Urinary bladder (tissue), 4 donors: ENCODE results near the gene UBXN2A. TPM values are rescaled to one million over a fixed set of nuclear protein-coding genes. Genes with fewer than 3 reads are reported as not detected.

Experiments used
- DNase-seq: peaks from one replicate; pipeline ENCODE4 v3.0.0-alpha.2; 2015; ENCODE audit errors: extremely low spot score
- H3K27ac ChIP-seq: one replicate; pipeline ENCODE4 v1.5.1; 2013; ENCODE audit warnings: low read depth, mild to moderate bottlenecking, moderate library complexity
- H3K36me3 ChIP-seq: one replicate; pipeline ENCODE4 v1.6.1; 2013; ENCODE audit warnings: mild to moderate bottlenecking, moderate library complexity; ENCODE audit not compliant: insufficient read depth
- H3K4me1 ChIP-seq: one replicate; pipeline ENCODE4 v1.6.1; 2013; ENCODE audit warnings: mild to moderate bottlenecking, moderate library complexity; ENCODE audit not compliant: insufficient read depth
- H3K4me3 ChIP-seq: one replicate; pipeline ENCODE4 v1.5.1; 2013; ENCODE audit warnings: low read depth, low read length
- WGBS: extraction: QIAGEN DNeasy Blood & Tissue Kit; methylation state at CpG from one replicate; pipeline ENCODE4 v1.1.7; 2013; 5-methylcytosine and 5-hydroxymethylcytosine counted together
- polyA plus RNA-seq: library from polyadenylated mRNA; stranded (reverse); fragments of 200-250 nt; gene quantifications from one replicate; pipeline ENCODE4 v1.2.3, GENCODE V29; 2013
- total RNA-seq: library from RNA; depleted of rRNA; stranded (reverse); fragments of >200 nt; gene quantifications from one replicate; pipeline ENCODE4 v1.2.3, GENCODE V29; 2014
- donor health status: healthy with polysubstance abuse.
- donor health status: healthy.

The UBXN2A gene
- total RNA-seq: 33.6 TPM
- polyA plus RNA-seq: 8.6 TPM

- under 1% methylated on average over 77 of the region's 77 CpGs for WGBS
- H3K4me3 ChIP-seq: peak within 1 kb of the TSS; percentile 88
- no peaks in the 10 kb centered on the region for H3K36me3 ChIP-seq
- H3K4me1 ChIP-seq: no peaks in the 10 kb centered on the region
- DNase-seq: no peak
- peak within 1 kb of the TSS; percentile 92 for H3K27ac ChIP-seq
Observed at GRCh38 chr2:23939987-23940717, at the start of gene UBXN2A. TSS of gene UBXN2A (plus strand) at chr2:23940463. CDS start at chr2:23958315, 17,852 bp downstream.

- no peak overlapping the region for H3K4me3 ChIP-seq
- H3K27ac ChIP-seq: peak overlapping the region; percentile 16
- WGBS: 91% methylated on average over 8 of the region's 8 CpGs
- H3K4me1 ChIP-seq: no peaks in the 10 kb centered on the region
- H3K36me3 ChIP-seq: no peaks in the 10 kb centered on the region
- no peak for DNase-seq
Observed at GRCh38 chr2:23900133-23900532, 40.1 kb upstream of the UBXN2A start.

- Histone ChIP-seq H3K27ac (peak overlapping the region; percentile 70), H3K4me1 (no peaks in the 10 kb centered on the region), H3K4me3 (no peak overlapping the region), H3K36me3 (no peaks in the 10 kb centered on the region)
- WGBS: 54% methylated on average over 9 of the region's 9 CpGs
- no peak for DNase-seq
Observed at GRCh38 chr2:23900541-23901322, 39.5 kb upstream of the UBXN2A start.

DNA sequence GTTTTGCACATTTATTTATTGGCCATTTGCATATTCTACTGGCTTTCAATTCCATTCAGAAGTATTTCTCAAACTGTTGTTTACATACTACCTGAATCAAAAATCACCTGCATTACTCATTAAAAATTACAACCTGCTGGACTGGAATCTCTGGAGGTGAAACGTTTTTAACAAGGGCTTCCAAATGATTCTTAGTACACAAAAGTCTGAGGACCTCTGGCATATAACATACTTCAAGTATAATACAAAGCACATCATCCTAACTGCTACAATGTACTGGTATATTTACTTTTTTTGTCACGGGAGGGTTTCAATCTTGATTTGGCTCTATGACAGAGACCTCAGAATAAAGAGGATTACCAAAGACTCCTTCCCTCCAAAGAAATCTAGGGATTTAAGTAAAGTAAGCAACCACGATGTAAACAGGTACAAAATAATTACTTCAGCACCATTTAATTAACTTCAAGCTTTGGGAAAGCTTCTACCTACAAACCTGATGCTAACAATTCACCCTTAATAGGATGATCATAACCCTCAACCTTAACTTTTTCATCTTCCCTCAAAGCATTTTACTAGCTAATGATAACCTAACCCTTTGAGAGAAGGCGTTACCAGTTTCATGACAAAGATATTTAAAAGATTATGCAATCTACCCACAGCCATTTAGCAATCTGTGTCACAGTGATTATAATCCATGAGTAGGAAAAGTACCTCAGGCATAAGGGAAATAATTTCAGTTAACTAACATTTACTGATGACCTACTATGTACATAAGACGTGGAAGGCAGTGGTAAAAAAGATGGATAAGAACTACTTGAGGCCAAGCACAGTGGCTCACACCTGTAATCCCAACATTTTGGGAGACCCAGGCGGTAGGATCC, 38.1 kb upstream of the UBXN2A start:
- 61% methylated on average over 6 of the region's 6 CpGs for WGBS

GRCh38 chr2:23903034-23903433, 37.2 kb upstream of the UBXN2A start:
- H3K4me3 ChIP-seq: no peak overlapping the region
- no peaks in the 10 kb centered on the region for H3K36me3 ChIP-seq
- WGBS: 97% methylated on average over 2 of the region's 2 CpGs
- no peaks in the 10 kb centered on the region for H3K4me1 ChIP-seq
- DNase-seq: no peak
- no peak overlapping the region for H3K27ac ChIP-seq

More for the DNA sequence above, 38.1 kb upstream of the UBXN2A start:
- Histone ChIP-seq H3K4me3 (no peak overlapping the region), H3K27ac (no peak overlapping the region), H3K36me3 (no peaks in the 10 kb centered on the region), H3K4me1 (no peaks in the 10 kb centered on the region)
- DNase-seq: no peak

DNA sequence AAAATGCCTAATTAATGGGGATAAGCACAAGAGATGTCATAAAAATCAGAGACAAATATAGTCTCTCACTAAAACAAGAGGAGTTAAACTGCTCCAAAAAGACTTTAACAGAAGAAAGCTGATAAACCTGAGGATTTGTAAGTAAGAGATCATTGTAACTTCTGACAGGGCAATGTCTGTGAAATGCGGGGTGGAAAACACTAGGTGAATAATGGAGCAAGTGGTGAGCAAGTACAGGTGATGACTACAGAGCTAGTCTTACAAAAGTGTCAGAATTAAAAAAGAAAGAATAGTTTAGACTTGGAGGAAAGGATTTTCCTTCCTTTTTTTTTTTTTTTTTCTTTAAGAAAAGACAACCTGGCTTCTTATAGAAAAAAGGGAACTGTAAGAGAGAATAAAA, 36.0 kb upstream of the UBXN2A start:
- WGBS: 58% methylated on average over 1 of the region's 1 CpG
- no peak for DNase-seq
- no peak overlapping the region for H3K27ac ChIP-seq
- H3K36me3 ChIP-seq: no peaks in the 10 kb centered on the region
- no peak overlapping the region for H3K4me3 ChIP-seq
- no peaks in the 10 kb centered on the region for H3K4me1 ChIP-seq

- Histone ChIP-seq H3K4me1 (no peaks in the 10 kb centered on the region), H3K4me3 (no peak overlapping the region), H3K36me3 (no peaks in the 10 kb centered on the region), H3K27ac (no peak overlapping the region)
- 61% methylated on average over 2 of the region's 2 CpGs for WGBS
- no peak for DNase-seq
Observed at GRCh38 chr2:23904692-23905091, 35.6 kb upstream of the UBXN2A start.

DNA sequence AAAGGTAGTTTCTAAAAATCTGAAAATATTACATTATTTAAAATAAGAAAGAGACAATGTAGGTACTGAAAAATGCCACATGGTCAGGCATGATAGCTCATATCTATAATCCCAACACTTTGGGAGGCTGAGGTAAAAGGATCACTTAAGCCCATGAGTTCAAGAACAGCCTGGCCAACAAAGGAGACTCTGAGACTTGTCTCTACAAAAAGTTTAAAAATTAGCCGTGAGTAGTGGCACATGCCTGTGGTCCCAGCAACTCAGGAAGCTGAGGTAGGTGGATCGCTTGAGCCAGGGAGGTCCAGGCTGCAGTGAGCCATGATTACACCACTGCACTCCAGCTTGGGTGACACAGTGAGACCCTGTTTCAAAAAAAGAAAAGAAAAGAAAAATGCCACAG, 35.1 kb upstream of the UBXN2A start:
- H3K4me1 ChIP-seq: no peaks in the 10 kb centered on the region
- H3K4me3 ChIP-seq: no peak overlapping the region
- H3K36me3 ChIP-seq: no peaks in the 10 kb centered on the region
- H3K27ac ChIP-seq: no peak overlapping the region
- no peak for DNase-seq
- 59% methylated on average over 2 of the region's 2 CpGs for WGBS

GRCh38 chr2:23912054-23912453, 28.2 kb upstream of the UBXN2A start:
- Histone ChIP-seq H3K27ac (no peak overlapping the region), H3K4me1 (no peaks in the 10 kb centered on the region), H3K36me3 (no peaks in the 10 kb centered on the region), H3K4me3 (no peak overlapping the region)
- 90% methylated on average over 3 of the region's 3 CpGs for WGBS
- DNase-seq: no peak

DNA sequence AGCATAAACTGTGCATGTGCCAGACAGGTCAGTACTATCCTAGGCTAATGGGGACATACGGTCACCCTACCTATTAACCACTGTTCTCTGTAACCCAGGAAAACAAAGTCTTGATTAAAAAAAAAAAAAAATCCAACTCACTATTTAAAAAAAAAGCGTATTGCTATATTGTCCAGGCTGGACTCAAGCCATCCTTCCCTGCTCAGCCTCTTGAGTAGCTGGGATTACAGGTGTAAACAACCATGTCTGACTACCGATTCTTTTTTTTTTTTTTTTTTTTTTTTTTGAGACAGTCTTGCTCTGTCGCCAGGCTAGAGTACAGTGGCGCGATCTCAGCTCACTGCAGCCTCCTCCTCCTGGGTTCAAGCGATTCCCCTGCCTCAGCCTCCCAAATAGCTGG, 24.9 kb upstream of the UBXN2A start:
- 78% methylated on average over 7 of the region's 7 CpGs for WGBS
- no peak overlapping the region for H3K27ac ChIP-seq

GRCh38 chr2:23916727-23917405, 23.4 kb upstream of the UBXN2A start:
- Histone ChIP-seq H3K4me1 (no peaks in the 10 kb centered on the region), H3K27ac (no peak overlapping the region), H3K4me3 (no peak overlapping the region), H3K36me3 (no peaks in the 10 kb centered on the region)
- 61% methylated on average over 3 of the region's 3 CpGs for WGBS
- DNase-seq: no peak

More for the DNA sequence above, 24.9 kb upstream of the UBXN2A start:
- Histone ChIP-seq H3K4me1 (no peaks in the 10 kb centered on the region), H3K4me3 (no peak overlapping the region), H3K36me3 (no peaks in the 10 kb centered on the region)
- no peak for DNase-seq

GRCh38 chr2:23918837-23919489, 21.3 kb upstream of the UBXN2A start:
- no peak for DNase-seq
- H3K36me3 ChIP-seq: no peaks in the 10 kb centered on the region
- no peaks in the 10 kb centered on the region for H3K4me1 ChIP-seq
- H3K4me3 ChIP-seq: no peak overlapping the region
- H3K27ac ChIP-seq: no peak overlapping the region
- 87% methylated on average over 8 of the region's 8 CpGs for WGBS
